HG03066 (cell line): ENCODE data around the gene SMOC1.

ENCODE experiments used
- ATAC-seq: cut with Tn5 transposase; IDR thresholded peaks from one replicate; pipeline ENCODE4 v1.9.1; 2021; ENCODE audit warnings: low read depth; ENCODE audit not compliant: unreplicated experiment

Gene SMOC1

DNA sequence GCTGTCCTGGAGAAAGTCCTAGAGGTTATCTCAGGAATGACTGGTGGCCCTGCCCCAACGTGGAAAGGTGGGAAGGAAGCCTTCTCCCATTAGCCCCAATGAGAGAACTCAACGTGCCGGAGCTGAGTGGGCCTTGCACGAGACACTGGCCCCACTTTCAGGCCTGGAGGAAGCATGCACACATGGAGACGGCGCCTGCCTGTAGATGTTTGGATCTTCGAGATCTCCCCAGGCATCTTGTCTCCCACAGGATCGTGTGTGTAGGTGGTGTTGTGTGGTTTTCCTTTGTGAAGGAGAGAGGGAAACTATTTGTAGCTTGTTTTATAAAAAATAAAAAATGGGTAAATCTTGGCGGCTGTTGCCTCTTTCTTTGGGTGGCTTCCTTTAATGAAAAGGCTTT lies 152.8 kb downstream of the SMOC1 start:
- no peak for ATAC-seq

- ATAC-seq, result no peak
Observed at GRCh38 chr14:70032447-70032846, 153.2 kb downstream of the SMOC1 start.

- no peak for ATAC-seq
Observed at GRCh38 chr14:70033116-70033515, 153.9 kb downstream of the SMOC1 start.

GRCh38 chr14:70033561-70033960 lies 154.3 kb downstream of the SMOC1 start:
- no peak for ATAC-seq

DNA sequence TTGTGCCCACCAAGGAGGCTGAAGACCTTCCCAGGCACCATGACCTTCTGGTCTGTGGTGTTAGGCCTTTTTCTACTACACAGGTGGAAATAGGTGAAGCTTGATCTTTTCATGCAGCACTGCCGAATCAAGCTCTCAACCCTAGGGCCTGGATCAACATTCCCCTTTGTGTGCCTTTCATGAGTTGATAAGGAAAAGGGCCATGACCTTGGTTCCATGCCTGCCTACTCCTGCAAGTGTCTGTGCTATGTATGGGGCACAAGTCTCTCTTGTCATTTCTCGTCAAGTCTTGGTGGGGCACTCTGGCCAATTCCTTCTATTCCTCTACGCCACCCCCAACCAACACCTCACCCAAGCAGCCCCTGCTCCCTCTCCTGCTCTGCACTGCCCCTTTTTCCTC lies 155.0 kb downstream of the SMOC1 start:
- no peak for ATAC-seq

GRCh38 chr14:70036665-70037064 lies 157.4 kb downstream of the SMOC1 start:
- ATAC-seq, result no peak

- ATAC-seq, result no peak
Observed at GRCh38 chr14:70043001-70043400, 163.8 kb downstream of the SMOC1 start.

DNA sequence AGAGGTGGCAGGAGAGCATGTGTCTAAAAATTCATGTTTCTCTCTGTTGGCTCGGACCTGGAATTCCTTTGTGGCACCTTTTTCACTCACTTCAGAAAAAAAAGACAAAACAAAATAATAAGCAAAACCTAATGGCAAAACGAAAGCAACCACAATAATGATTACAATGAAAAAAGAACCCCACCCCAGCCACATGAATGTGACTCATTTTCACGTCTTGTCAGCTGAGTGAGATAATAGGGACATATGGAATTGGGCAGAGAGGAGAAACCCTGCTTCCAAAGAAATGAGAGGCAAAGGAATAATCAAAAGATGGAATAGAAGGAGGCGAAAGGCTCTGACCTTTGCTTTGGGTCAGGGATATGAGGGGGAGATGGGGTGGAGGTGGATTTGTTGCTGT lies 166.1 kb downstream of the SMOC1 start:
- no peak for ATAC-seq

DNA sequence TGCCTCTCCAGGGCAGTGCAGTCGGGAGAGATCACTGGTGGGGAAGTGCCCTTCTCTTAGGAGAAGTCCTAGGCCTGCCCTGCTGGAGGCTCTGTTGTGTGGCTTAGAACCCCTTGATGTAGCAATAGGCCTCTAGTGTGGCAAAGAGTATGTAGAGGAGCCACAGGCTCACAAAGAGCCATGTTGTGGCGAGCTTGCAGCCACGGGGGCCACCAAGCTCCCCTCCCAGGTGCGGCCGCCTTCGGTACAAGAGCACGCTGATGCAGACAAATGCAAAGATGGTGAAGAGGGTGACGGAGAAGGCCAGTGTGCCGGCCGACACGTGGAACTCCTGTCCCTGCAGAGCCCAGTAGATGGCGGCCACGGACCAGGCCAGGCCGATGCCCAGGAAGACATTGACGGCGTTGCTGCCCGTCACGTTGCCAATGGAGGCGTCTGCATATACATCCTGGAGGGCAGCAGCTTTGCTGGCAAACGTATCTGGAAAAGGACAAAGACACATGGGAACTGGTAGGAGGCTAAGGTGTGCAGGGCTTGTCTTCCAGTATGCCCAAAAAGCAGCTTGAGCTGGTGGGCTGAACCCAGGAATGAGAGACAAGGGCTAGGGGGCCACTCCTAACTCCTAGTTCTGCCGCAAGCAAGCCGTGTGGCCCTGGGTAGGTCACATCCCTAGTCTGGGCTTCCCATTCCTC lies 166.8 kb downstream of the SMOC1 start:
- no peak for ATAC-seq

DNA sequence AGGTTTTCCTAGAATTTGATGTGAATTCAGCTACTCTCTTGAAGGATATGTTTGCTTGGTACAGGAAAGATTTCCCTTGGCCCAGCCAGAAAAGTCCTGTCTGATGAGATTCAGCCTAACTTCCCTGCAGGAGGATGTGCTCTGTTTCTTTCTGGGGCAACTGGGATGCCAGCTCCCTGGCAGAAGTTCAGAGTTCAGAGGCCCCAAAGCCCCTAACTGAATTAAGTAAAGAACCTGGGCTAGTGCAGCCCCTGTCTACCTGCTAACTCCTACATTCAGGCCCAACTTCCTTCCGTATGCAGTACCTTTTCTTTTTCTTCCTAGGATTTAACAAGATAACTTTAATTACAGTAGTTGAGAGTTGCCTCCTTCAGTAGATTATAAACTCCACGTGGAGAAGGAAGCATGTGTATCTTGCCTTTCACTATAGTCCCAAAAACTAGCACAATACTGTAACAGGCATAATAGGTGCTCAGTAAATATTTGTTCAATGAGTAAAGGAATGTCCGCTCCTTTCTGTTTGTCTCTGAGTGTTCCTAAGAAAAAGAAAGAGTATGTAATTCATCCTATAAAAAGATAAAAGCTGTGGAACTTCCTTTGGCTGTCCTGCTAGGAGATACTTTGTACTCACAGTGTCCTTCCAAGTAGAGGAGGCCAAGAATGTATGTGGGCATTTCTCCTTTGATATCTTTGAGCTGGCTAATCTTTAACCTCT lies 168.5 kb downstream of the SMOC1 start:
- ATAC-seq, result no peak

DNA sequence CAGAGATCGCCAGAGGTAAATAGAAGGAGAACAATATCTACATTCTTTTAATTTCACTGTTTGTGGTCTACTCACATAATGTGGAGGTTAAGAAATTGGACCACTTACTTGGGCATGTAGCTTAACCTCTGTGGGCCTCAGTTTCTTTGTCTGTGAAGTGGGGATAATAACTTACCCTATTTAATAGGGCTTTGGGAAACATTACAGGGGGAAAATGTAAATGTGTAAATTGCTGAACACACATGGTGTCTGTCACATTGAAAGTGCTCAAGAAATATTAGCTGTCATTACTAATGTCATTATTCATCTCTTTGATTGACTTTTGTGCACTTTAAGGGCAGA lies 169.1 kb downstream of the SMOC1 start:
- ATAC-seq, result no peak

DNA sequence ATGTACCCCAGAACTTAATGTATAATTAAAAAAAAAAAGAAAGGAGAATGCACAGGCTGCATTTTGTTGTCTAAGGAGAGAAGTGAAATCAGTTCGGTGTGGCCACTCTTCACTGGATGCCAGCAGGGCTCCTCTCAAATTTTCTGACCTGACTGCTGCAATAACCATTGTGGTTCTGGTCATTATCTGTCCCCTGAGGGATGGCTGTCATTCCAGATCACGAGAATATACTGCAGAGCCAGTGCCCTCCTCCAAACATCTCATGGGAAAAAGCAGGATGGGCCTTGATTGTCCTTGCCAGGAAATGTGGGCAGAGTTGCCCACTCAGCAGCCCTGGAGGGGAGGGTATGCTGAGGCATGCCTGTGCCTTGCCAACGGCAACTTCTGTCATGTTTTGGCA lies 170.4 kb downstream of the SMOC1 start:
- ATAC-seq, result no peak

DNA sequence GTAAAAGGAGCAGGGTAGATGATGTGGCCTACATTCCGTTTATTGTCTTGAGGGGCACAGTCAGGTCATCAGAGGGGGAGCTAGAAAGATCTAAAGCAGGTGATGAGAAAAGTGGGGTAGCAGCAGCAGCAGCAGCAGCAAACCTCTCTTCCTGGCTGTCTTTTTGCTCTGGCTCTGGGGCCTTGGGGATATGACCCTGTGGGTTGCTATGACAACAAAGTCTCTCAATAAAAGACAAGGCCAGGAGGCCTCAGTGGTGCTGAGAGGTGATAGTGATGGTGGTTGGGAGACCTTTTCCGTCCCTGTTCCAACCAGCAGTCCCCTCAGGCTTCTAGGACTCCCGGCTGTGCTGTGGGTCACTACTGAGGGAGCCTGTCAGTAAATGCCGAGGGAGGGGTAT lies 170.9 kb downstream of the SMOC1 start:
- ATAC-seq, result no peak

GRCh38 chr14:70052990-70053389 lies 173.8 kb downstream of the SMOC1 start:
- no peak for ATAC-seq

DNA sequence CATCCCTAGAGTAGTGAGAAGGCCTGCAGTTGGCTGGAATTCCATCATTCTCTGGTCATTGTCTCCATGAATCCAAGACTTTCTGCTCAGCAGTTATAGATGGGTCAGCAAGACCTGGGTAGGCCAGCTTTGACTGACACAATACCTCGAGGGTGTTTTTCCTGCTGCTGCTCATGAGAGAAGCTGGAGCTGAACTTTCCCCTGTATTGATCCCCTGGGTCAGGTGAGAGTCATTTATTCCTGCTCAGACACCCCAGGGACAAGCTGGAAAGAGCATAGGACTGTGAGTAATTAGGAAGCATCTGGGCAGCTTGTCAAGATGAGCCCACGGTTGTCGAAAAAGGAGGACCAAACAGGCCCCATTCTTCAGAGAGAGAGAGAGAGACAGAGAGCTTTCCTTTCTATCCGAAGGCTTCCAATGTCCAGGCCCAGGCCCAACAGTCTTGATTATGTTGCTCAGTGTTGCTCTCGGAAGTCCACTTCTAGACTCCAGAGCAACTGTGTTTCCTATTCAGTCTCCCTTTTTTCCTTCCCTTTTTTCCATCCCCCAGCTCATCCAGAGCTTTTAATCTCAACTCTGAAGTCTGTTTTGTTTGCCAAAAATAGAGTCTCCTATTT lies 178.4 kb downstream of the SMOC1 start:
- no peak for ATAC-seq

GRCh38 chr14:70059545-70059944 lies 180.3 kb downstream of the SMOC1 start:
- ATAC-seq, result no peak

GRCh38 chr14:70061108-70061507 lies 181.9 kb downstream of the SMOC1 start:
- ATAC-seq, result no peak

GRCh38 chr14:70064136-70064865 lies 185.1 kb downstream of the SMOC1 start:
- no peak for ATAC-seq

DNA sequence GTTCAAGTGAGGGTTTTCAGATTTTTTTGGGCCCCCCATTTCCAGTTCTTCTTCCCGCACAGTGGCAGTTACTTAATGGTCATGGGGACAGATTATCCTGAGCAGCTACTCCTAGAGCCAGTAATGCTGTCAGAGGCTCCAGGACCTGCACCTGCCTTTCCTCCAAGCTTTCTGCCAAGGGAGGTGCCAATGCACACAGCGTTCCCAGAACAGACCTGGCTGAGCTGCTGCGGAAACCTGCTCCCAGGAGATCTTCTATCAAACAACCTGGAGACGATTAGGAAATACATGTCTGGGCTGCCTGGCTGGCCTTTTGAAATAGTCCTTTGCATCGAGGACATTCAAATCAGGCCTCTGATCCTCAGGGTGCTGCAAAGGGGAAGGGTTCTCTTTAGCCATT lies 188.6 kb downstream of the SMOC1 start:
- no peak for ATAC-seq

DNA sequence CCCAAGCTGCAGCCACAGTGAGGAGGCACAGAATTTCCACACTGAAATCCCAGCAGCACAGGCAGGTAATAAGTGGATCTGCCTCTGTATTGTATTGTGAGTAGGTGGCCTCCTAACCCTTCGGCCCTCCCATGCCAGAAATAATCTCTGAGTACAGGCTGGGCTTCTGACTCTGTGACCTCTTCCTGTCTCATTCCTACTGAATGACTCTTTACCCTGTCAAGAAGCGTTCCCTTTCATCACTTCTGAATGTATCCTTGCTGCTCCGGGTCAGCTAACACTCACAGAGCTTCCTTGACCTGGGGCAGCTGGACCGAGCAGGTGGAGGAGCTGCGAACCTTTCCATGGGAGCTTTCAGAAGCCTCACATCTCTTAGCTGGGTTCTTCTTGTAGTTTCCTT lies 190.0 kb downstream of the SMOC1 start:
- no peak for ATAC-seq

DNA sequence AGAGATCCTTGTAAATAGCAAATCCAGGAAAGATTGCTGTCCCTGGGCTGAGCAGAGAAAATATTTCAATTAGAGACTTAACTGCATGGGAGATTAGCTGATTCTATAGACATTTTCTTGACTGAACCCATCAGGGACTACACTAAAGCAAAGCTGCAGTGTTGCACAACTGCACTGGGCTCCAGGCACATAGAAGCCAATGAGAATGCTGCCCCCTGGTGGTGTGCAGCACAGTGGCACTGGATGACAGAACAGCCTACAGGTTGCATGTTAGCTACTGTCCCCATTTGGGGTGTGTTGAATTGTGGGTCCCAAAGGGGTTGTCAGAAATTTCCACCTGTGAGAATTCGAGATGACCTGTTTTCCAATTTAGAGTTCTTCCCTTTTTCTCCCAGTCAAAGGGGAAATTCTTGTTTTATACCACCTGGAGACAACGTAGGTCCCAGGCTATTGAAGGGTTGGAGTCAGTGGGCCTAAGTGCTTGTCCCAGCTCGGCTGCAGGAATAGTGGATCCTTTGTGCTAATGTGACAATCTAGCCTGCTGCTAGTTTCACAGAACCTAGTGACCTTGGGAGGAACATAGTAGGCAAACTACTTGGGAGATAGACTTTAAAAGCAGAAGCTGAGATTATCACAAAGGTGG lies 194.8 kb downstream of the SMOC1 start:
- no peak for ATAC-seq
